SK-N-MC (cell line): ENCODE data around the gene PNLIPRP3.

Experiments
- EZH2 ChIP-seq: fragments of 200-600 bp; sonication (generic); IDR thresholded peaks from one replicate; pipeline ENCODE4 v1.6.1; 2017; ENCODE audit warnings: antibody characterized with exemption
- POLR2AphosphoS5 ChIP-seq: IDR thresholded peaks from 2 replicates; pipeline ENCODE4 v1.6.1; 2012; ENCODE audit warnings: mild to moderate bottlenecking, low read depth, low read length, borderline replicate concordance

DNA sequence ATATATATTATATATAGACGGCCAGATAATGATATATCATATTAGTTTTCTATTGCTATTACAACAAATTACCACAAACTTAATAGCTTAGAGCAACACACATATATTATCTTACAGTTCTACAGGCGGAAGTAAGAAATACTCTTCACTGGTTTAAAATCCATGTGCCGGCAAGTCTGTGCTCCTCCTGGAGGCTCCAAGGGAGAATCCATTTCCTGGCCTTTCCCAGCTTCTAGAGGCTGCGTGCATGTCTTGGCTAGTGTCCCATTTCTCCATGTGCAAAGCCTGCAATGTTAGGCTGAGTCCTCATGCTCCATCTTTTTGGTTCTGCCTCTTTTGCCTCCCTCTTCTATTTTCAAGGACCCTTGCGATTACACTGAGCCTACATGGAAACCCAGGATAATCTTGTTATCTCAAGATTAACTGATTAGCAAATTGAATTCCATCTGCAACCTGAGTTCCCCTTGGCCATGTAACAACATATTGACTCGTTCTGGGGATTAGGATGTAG, 23.9 kb upstream of the PNLIPRP3 start:
- no peak for TF ChIP-seq EZH2
- TF ChIP-seq POLR2AphosphoS5, result no peak
